H1 (cell line): Measurements from ENCODE around the gene ZBTB47. TPM values are rescaled to one million over a fixed set of nuclear protein-coding genes. Genes with fewer than 3 reads are reported as not detected.

Experiments used
- CHD7 ChIP-seq: fragments of 300-600 bp; sonication (generic); IDR thresholded peaks from 2 replicates; pipeline ENCODE4 v1.7.1; 2012; ENCODE audit warnings: low read length, moderate library complexity, mild to moderate bottlenecking, inconsistent platforms; ENCODE audit not compliant: insufficient replicate concordance
- CTBP2 ChIP-seq: IDR thresholded peaks from 2 replicates; pipeline ENCODE4 v1.7.0; 2011; ENCODE audit warnings: borderline replicate concordance, mild to moderate bottlenecking, moderate library complexity, mixed read lengths, low read length; ENCODE audit not compliant: insufficient read depth, insufficient read length
- HDAC2 ChIP-seq, 2 experiments: fragments of 300-600 bp in 1 of 2; sonication (generic) in 1 of 2; IDR thresholded peaks; 2 replicates each; pipeline ENCODE4 v1.6.1; 2011 to 2012; ENCODE audit warnings: low read depth in 2 of 2, low read length in 2 of 2, mild to moderate bottlenecking in 2 of 2, moderate library complexity in 2 of 2, borderline replicate concordance in 1 of 2, inconsistent platforms in 1 of 2
- KDM4A ChIP-seq: IDR thresholded peaks from one replicate; pipeline ENCODE4 v1.7.1; 2012; ENCODE audit warnings: low read depth, mild to moderate bottlenecking, moderate library complexity, low read length, inconsistent platforms; ENCODE audit not compliant: severe bottlenecking
- MAFK ChIP-seq: IDR thresholded peaks from 2 replicates; pipeline ENCODE4 v1.6.1; 2012; ENCODE audit warnings: low read depth, mild to moderate bottlenecking, improper control_type of control experiment, low read length
- RNF2 ChIP-seq: fragments of 200-900, 300-1000 bp; sonication (generic); IDR thresholded peaks from 2 replicates; pipeline ENCODE4 v1.7.1; 2016; ENCODE audit warnings: borderline replicate concordance, low read depth, mild to moderate bottlenecking, antibody characterized with exemption, low read length; ENCODE audit not compliant: poor library complexity, severe bottlenecking; ENCODE audit errors: missing control alignments
- YY1 ChIP-seq: IDR thresholded peaks from 2 replicates; pipeline ENCODE4 v1.6.1; 2011; ENCODE audit warnings: low read depth, mild to moderate bottlenecking, low read length
- polyA plus RNA-seq, 7 experiments: library from polyadenylated mRNA; depleted of rRNA in 3 of 7; stranded (reverse) in 5 of 7; unstranded in 2 of 7; fragments of >200 nt in 5 of 7; fragments of 200-250 nt in 2 of 7; gene quantifications; 1 replicate in 5 of 7; 2 replicates in 1 of 7; 4 replicates in 1 of 7; pipeline versions ENCODE4 v1.2.1 to v1.2.3, GENCODE V29; 2011 to 2013; ENCODE audit warnings: missing spikeins in 2 of 7, mixed read lengths in 2 of 7
- total RNA-seq: library from RNA; stranded (reverse); fragmentation: NEBNext Ultra II Directional; extraction: Animal tissue kit (Norgen Biotek cat#: 25700); gene quantifications from 2 replicates; pipeline ENCODE4 v1.2.1, GENCODE V29; 2021
- TF ChIP-seq, protein P1 (sequence below): IDR thresholded peaks from 2 replicates; pipeline ENCODE4 v1.6.1; 2012; ENCODE audit warnings: inconsistent platforms

ZBTB47 gene
- total and polyA plus RNA-seq, 2 of the 8 experiments (the other 6 are each of a cell fraction or from before 2014, with no cell fraction given) = 2.8 to 4.1 TPM

GRCh38 chr3:42651248-42652091 is 2.0 kb upstream of the ZBTB47 start (continued):
- TF ChIP-seq, protein P1, sequence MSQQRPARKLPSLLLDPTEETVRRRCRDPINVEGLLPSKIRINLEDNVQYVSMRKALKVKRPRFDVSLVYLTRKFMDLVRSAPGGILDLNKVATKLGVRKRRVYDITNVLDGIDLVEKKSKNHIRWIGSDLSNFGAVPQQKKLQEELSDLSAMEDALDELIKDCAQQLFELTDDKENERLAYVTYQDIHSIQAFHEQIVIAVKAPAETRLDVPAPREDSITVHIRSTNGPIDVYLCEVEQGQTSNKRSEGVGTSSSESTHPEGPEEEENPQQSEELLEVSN = no peak
- TF ChIP-seq YY1 (no peak), HDAC2 (IDR thresholded peaks at IDR 0.05; ENCODE audit: borderline replicate concordance in 1 of 2, low read depth in 2 of 2, low read length in 2 of 2) (no peak), CTBP2 (no peak), RNF2 (no peak), KDM4A (no peak), MAFK (no peak), CHD7 (no peak)
